GM19240 (cell line): ENCODE data around the gene DNAJC12.
"Not testable (repeated sequence)": the region's sequence is repeated elsewhere in the genome, so short reads cannot be mapped to it uniquely, and the experiment has no call there.

Experiments used
- DNase-seq: peaks from one replicate; pipeline ENCODE4 v3.0.0; 2011; ENCODE audit warnings: low spot score; ENCODE audit not compliant: insufficient read length

Gene DNAJC12

DNA sequence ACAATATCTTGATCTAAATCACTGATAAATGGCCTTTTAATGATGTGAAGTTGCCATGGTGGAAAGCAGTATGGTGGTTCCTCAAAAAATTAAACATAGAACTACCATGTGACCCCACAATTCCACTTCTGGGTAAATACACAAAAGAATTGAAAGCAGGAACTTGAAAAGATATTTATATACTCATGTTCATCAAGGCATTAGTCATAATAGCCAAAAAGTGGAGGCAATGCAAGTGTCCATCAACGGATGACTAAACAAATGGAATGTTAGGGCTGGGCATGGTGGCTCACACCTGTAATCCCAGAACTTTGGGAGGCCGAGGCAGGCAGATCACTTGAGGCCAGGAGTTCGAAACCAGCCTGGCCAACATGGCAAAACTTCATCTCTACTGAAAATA lies 2.0 kb upstream of the DNAJC12 start:
- no peak for DNase-seq

DNA sequence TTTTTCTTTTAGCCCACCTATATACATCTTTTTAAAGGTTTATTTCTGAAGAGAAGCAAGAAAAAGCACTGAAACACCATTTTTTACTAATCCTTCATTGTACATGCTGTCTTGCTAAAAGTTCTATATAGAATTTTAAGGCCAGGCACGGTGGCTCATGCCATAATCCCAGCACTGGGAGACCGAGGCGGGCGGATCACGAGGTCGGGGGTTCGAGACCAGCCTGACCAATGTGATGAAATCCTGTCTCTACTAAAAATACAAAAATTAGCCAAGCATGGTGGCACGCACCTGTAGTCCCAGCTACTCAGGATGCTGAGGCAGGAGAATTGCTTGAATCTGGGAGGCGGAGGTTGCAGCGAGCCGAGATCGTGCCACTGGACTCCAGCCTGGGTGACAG lies 1.5 kb upstream of the DNAJC12 start:
- DNase-seq: not testable (repeated sequence)

DNA sequence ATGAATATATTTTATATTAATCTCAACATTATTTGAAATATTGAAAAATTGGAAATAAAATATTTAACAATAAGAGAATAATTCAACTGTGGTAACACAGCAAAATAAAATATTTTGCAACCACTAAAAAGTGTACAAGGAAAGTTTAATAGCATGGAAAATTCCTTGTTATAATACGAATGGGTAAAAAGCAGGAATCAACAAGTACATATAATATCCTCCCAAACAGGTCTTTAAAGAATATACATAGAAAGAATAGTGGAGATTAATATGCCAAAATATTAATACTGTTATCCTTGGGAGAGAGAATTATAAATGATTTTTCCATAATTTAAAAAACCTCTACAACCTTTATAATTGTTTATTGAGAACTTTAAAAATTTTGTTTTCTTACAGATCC lies 1.0 kb downstream of the DNAJC12 start:
- DNase-seq: no peak

DNA sequence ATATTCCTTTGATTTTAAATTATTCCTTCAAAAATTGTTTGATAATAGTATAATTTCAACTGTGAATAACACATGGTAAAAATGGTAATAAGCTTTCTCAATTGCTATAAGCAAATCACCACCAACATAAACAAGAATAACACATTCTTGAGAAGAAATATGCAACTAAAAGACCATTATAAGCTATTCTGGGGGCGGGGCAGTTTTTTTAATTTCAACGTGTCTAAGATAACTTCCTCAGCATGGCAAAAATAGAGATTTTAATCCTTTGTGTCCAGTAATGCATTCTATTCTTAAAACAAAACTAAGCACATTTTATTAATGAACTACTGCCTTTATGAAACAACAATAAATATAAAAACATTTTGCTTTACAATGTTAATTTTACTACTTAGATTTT lies 1.5 kb downstream of the DNAJC12 start:
- no peak for DNase-seq

DNA sequence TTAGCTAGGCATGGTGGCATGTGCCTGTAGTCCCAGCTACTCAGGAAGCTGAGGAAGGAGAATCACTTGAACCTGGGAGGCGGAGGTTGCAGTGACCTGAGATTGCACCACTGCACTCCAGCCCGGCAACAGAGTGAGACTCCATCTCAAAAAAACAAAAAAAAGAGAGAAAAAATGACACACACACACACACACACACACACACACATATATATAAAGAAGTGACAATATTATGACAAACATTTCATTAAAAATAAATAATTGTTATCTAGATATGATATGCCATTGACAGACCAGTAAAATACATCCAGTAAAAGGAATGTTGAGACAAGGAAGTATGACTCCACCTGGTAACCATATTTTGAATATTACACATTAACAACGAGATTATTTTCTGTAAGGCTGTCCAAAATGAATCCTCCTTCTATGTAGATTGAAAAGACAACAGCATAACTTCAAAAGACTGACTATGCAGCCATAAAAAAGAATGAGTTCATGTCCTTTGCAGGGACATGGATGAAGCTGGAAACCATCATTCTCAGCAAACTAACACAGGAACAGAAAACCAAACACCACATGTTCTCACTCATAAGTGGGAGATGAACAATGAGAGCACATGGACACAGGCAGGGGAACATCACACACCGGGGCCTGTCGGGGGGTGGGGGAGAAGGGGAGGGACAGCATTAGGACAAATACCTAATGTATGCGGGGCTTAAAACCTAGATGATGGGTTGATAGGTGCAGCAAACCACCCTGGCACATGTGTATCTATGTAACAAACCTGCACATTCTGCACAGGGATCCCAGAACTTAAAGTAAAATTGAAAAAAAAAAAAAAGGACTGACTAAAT lies 2.2 kb downstream of the DNAJC12 start:
- not testable (repeated sequence) for DNase-seq

DNA sequence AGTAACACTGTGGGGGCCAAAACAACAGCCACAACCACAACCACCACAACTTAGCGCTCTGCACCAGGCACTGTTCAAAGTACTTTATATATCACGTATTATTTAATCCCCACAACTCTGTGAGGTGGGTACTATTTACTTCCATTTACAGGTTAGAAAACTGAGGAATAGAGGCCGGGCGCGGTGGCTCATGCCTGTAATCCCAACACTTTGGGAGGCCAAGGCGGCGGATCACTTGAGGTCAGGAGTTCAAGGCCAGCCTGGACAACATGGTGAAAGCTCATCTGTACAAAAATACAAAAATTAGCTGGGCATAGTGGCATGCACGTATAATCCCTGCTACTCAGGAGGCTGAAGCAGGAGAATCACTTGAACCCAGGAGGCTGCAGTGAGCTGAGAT lies 3.6 kb downstream of the DNAJC12 start:
- DNase-seq: no peak

DNA sequence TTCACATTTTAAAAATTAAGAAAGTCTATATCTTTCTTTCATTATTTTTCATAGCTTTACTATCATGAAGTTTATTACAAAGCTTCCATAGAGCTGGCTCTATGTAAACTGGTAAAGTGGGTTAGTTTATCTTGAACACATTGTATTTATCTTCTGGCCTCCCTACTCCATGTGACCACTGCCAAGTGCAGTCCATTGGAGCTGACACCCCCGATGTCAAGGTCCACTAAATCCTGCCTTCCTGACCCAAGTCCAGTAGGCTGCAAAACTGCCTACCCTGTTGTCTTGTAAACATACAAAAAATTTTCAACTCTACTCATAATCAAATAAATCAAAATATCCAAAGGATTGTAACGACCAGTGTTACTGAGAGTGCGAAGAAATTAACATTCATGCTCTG lies 10.2 kb downstream of the DNAJC12 start:
- no peak for DNase-seq

DNA sequence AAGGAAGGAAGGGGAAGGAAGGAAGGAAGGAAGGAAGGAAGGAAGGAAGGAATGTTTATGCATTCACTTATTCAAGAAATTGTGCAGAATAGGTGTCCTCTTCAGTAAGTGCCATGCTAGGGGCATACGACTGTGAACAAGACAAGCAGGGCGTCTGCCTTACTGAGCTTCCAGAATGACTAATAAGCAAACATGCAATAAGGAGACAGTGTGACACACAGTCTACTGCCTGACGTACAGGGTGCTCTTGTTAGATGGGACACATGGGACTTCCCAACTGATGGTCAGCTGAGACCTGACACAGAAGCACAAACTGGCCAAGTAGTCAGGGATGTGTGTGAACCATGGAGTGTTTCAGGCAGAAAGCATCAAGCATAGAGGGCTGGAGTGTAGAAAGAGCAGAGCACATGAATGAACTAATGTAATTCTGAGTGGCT lies 18.2 kb downstream of the DNAJC12 start:
- DNase-seq: no peak

DNA sequence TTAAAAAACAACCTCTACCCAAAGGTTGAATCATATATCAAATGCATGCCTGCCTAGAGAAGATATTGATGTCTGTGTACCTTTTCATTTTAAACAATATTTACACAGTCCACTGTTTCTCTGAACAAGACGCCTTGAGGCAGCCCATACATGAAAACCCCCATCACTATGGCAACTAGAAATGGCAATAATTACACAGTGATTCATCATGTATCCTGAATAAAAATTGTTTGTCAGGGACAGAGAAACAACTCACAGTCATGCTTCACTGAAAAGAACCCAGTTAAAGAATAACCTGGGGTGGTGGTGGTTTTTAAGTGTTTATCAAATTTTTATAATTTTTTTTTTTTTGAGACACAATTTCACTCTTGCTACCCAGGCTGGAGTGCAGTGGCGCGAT lies 19.7 kb downstream of the DNAJC12 start:
- DNase-seq: no peak

DNA sequence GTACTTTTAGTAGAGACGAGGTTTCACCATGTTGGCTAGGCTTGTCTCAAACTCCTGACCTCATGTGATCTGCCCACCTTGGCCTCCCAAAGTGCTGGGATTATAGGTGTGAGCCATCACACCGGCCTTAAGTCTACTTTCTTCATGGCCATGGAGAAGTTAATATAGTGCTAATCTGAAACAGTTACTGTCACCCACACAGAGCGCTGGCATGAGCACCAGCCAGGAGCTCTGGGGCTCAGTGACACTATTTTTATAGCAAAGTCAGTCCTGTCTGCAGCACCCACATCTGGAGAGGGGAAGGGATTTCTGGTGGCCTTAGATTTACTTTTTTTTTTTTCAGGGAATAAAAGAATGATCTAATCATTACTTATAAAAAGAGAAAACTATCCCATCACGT lies 21.3 kb downstream of the DNAJC12 start:
- DNase-seq: no peak

DNA sequence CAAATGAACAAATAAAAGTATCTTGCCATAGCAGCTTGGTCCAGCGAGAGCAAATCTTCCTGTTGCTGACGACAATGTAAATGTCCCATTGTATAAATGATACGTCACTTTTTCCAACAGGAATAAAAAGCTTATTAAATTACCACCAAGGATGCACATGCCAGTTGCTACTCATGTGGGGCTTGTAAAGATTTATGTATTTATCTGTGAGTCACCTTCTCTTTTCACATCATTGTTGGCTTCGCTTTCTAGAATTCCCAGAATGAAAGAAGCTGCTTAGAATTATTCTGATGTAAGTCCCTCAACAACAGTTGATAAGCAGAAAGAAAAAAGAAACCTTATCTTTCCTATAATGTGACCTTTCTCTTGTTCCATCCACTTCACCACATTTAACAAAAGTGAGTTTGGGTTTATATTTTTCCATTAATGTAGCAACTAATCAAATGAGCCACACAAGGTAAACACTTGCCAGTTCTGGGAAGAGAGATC lies 22.4 kb downstream of the DNAJC12 start:
- no peak for DNase-seq

DNA sequence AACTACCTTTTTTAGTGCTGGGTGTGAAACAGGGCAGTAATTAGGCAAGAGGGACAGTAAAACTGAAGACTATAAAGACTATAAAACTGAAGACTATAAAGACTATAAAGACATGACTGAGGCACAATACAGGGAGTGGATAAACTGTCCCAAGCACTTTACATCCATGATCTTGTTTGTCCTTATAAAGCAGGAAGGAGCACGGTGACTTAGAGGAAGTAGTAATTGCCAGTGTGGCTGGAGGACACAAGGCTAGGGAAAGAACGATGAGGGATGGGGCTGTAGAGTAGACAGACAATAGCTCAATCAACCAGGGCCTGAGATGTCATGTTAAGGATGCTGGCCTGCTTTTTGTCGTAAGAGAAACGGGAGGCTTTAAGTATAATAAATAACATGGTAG lies 26.0 kb downstream of the DNAJC12 start:
- no peak for DNase-seq

DNA sequence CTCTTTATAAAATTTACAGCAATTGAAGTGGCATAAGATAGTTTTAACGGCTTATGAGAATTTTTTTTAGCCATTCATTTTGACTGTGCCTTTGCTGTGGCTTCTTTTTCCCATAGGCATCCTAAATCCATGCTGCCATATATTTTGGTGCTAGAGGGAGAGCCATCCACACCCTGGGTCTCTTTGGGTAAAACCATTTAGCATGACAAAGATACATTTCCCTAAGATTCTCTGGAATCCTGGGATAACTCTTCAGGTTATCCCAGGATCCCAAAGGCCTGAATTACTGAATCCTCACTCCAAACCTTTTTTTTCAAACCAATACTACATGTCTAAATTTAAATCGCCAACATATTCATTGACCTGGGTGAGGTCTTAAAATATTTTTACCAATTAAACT lies 28.9 kb downstream of the DNAJC12 start:
- DNase-seq: no peak

DNA sequence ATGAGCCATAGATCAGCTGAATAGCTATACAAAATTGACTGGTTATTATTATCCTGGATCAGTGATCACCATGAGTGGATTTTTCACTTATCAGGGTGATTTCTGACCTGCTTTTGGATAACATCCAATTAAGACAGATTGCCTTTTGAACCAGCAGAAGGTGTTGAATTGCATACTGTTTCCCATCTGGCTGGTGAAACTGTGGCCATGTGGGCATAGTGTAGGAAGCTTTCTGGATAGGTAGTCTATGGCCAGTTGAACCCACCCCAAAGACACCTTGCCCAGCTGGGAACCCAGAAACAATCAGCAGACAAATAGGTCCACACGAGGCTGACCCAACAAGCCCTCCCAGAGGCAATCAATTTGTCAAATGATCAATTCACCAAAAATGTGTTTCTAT lies 29.3 kb downstream of the DNAJC12 start:
- DNase-seq: no peak

DNA sequence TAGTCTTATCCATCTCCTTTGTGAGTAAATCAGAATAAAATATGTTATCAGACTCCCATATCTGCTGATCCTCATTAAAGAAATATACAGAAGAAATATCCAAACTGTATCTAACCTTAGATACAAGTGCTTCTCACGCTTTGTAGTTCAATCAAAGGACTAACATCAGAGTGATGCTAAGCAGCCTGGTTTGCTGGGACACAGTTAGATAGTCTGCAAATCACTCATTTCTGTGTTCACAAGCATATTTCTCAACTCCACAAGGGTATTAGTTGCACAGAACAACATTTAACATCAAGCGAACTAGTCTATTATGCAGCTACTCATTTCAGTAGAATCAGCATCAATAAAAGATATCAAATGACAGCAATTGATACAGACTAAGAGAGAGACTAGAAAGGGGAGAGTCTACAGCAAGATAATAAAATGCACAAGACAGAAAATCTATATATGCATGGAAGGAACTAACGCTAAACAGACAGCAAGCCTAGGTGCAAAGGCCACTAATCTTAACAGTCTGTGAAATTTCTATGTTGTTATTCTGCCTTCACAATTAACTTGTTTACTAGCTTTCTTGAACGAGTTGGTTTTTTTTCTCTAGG lies 30.0 kb downstream of the DNAJC12 start:
- no peak for DNase-seq

DNA sequence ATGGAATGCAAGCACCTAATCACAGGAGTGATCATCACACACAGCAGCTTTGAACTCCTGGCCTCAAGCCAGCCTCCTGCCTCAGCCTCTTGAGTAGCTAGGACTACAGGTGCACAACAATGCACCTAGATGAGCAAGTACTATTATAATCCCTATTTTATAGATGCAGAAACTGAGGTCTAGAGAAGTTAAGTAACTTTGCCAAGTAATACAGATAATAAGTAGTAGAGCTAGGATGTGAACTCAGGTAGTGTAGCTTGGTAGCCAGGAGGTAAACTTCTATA lies 33.7 kb downstream of the DNAJC12 start:
- DNase-seq: no peak

DNA sequence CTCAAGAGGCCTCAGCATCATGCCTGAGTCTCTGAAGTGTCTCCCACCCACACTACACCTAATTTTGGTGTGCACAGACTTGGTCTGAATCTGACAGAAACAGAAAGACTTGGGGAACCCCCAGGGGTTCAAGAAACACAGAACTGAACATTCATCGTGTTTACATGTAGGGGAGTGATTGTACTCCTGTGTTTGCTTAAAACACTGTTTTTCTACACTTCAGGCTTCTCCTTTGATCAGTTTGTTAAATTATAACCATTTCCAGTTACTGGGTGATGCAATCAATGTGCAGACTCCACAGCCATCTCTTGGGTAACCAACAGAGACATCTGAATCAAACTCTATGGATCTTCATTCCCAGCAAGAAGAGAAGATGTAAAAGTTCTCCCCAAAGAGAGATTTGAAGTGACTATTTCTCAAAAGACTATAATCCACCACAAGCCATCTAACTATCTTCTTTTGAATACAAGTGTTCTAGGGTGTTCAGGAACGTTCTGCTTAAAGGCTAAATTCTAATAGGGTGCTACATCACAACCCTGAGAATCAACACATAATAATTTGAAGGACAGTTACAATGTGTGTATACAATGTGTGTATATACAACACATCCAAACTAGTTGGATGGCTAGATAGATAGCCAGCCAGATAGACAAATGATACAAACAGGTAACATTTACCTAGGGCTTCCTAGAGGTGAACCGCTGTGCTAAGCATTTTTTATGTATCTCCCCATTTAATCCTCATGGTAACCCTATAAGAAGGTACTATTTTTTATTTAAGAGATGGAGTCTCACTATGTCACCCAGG lies 34.2 kb downstream of the DNAJC12 start:
- DNase-seq: no peak

DNA sequence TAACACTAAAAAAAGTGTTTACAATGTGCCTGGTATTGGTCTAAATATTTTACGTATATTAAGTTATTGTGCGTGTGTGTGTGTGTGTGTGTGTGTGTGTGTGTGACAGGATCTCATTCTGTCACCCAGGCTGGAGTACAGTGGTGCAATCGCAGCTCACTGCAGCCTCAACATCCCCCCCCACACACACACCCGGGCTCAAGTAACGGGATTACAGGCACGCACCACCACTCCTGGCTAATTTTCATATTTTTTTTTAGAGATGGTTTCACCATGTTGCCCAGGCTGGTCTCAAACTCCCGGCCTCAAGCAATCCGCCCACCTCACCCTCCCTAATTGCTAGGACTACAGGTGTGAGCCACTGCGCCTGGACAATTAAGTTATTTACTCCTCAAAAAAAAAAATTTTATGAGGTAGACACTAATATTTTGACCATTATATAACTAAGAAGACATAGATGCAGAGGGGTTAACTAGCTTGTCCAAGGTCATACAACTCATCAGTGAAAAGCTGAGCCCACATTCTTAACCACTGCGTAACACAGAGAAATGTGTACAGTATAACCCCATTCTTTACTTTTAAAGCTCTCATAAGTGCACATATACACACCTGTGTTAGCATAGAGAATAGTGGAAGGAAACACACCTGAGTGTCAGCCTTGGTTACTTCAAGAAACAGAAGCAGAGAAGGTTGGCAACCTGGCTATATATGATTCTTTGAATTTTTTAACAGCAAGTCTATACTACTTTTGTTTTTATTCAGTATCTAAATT lies 35.0 kb downstream of the DNAJC12 start:
- no peak for DNase-seq

DNA sequence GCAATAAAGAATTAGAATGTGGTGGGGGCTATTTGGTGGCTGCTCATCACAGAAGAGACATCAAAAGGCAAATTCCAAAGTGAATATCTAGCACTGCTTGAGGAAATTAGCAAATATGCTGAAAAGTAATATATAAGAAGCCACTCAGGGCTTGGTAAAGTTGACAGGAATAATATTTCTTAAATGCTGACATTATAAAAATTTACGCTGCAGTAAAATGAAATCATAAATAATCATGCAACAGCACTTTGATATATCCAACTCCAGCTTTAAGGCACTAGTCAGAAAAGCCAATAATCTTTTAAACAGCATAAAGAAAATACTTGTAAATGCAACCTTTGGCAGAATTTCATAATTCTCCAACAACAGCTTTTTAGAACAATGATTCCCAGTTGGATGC lies 36.9 kb downstream of the DNAJC12 start:
- DNase-seq: no peak

DNA sequence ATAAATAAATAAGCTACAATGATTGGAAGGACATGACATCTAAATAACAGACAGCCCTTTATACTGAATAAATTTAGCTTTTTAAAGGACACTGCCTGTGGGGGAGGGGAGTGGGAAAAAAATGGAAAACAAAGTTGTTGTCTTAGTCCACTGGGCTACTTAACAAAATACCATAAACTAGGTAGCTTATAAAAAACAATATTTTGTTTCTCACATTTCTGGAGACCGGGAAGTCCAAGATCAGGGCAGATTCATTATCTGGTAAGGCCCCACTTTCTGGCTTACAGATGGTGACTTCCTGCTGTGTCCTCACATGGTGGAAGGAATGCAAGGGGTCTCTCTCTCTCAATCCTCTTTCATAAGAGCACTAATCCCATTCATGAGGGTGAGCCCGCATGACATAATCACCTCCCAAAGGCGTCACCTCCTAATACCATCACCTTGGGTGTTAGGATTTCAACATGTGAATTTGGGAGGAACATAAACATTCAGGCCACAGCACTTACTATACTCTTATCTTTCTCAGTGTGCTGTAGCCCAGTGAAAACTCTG lies 43.0 kb downstream of the DNAJC12 start:
- no peak for DNase-seq

DNA sequence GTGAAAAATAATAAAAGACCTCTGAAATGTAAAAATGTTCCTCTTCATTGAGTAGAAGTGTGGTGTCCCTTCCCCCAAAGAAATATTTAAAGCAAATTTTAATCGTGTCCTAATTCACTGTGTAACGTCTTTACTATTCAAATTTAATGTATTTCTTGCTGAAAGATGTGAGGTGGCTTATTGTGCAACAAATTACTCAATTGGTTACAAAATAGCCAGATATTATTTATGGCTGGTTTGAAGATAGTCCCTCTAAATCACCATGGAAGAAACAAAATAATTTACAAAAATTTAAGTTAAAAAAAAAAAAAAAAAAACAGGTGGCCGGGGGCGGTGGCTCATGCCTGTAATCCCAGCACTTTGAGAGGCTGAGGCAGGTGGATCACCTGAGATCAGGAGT lies 43.7 kb downstream of the DNAJC12 start:
- DNase-seq: no peak
